H1 (cell line): ENCODE results near the gene WLS. TPM values are rescaled to one million over a fixed set of nuclear protein-coding genes. Genes with fewer than 3 reads are reported as not detected.

ENCODE experiments used
- CTCF ChIA-PET: fragments of 300-600 bp; sonication (Branson Sonifier 250); formaldehyde crosslinking; loops from one replicate; lab custom pipeline; 2021; ENCODE audit not compliant: partially characterized antibody; lab: Charles Lee
- POLR2A ChIA-PET: fragments of 300-600 bp; sonication (Branson Sonifier 250); formaldehyde crosslinking; loops from one replicate; lab custom pipeline; 2021; ENCODE audit warnings: inconsistent platforms; ENCODE audit not compliant: partially characterized antibody; lab: Charles Lee
- DNase-seq, 2 experiments: peaks; one replicate each; pipeline versions ENCODE4 v3.0.0 to v3.0.0-alpha.2; 2010 to 2022; ENCODE audit warnings: low spot score in 2 of 2, low read depth in 1 of 2, mixed read lengths in 1 of 2
- FAIRE-seq: peaks from 2 replicates; lab custom pipeline; 2011; peaks lifted over from hg19 to GRCh38; lab: Jason Lieb, UNC
- H2AFZ ChIP-seq: 2 replicates; pipeline ENCODE4 v1.8.1; 2012; ENCODE audit warnings: low read length, inconsistent platforms
- H2AK5ac ChIP-seq: 2 replicates; pipeline ENCODE4 v1.6.1; 2013; ENCODE audit warnings: low read depth, low read length
- H2BK120ac ChIP-seq: replicated peaks from 2 replicates; pipeline ENCODE3; 2013; ENCODE audit warnings: low read depth, low read length, inconsistent platforms
- H2BK12ac ChIP-seq: 2 replicates; pipeline ENCODE4 v1.6.1; 2013; ENCODE audit warnings: low read depth, low read length
- H2BK15ac ChIP-seq: 2 replicates; pipeline ENCODE4 v1.6.1; 2013; ENCODE audit warnings: low read length
- H2BK20ac ChIP-seq: 2 replicates; pipeline ENCODE4 v1.6.1; 2013; ENCODE audit warnings: low read length
- H2BK5ac ChIP-seq: 2 replicates; pipeline ENCODE4 v1.6.1; 2013; ENCODE audit warnings: low read depth, low read length
- H3K14ac ChIP-seq: 2 replicates; pipeline ENCODE4 v1.6.1; 2013; ENCODE audit warnings: inconsistent platforms; ENCODE audit not compliant: insufficient read length
- H3K18ac ChIP-seq: 2 replicates; pipeline ENCODE4 v1.6.1; 2013; ENCODE audit warnings: low read length; ENCODE audit errors: extremely low read depth
- H3K23ac ChIP-seq: 2 replicates; pipeline ENCODE4 v1.6.1; 2013; ENCODE audit warnings: inconsistent platforms; ENCODE audit not compliant: insufficient read length
- H3K23me2 ChIP-seq: 2 replicates; pipeline ENCODE4 v1.6.1; 2013; ENCODE audit warnings: low read depth, low read length
- H3K27ac ChIP-seq: 2 replicates; pipeline ENCODE4 v1.6.1; 2011; ENCODE audit warnings: low read depth, low read length, inconsistent platforms
- H3K27me3 ChIP-seq, 4 experiments: replicated peaks in 1 of 4; 1 replicate in 1 of 4; 2 replicates in 3 of 4; pipeline versions ENCODE4 v1.6.1 to v1.8.1; 2011 to 2013; ENCODE audit warnings: low read length in 3 of 4, mild to moderate bottlenecking in 3 of 4, inconsistent platforms in 2 of 4, mixed read lengths in 2 of 4, moderate library complexity in 1 of 4; ENCODE audit not compliant: control insufficient read depth in 3 of 4, insufficient read depth in 3 of 4; ENCODE audit errors: extremely low read depth in 1 of 4
- H3K36me3 ChIP-seq, 4 experiments: 2 replicates each; pipeline versions ENCODE4 v1.6.1 to v1.8.1; 2011 to 2013; ENCODE audit warnings: mild to moderate bottlenecking in 4 of 4, low read length in 3 of 4, moderate library complexity in 2 of 4, control low read depth in 1 of 4, inconsistent platforms in 1 of 4; ENCODE audit not compliant: insufficient read depth in 4 of 4, control insufficient read depth in 2 of 4
- H3K4ac ChIP-seq: replicated peaks from 2 replicates; pipeline ENCODE3; 2013; ENCODE audit warnings: low read length, low read depth, mixed read lengths, inconsistent platforms; ENCODE audit not compliant: insufficient read length
- H3K4me1 ChIP-seq, 4 experiments: replicated peaks in 1 of 4; 1 replicate in 1 of 4; 2 replicates in 3 of 4; pipeline versions ENCODE4 v1.6.1 to v1.8.1; 2011 to 2013; ENCODE audit warnings: low read length in 3 of 4, inconsistent platforms in 2 of 4, mixed read lengths in 1 of 4; ENCODE audit not compliant: insufficient read depth in 4 of 4, control insufficient read depth in 3 of 4
- H3K4me2 ChIP-seq, 2 experiments: 2 replicates each; pipeline versions ENCODE4 v1.6.1 to v1.8.1; 2011 to 2013; ENCODE audit warnings: low read depth in 2 of 2, low read length in 2 of 2, control low read depth in 1 of 2, inconsistent platforms in 1 of 2, mild to moderate bottlenecking in 1 of 2; ENCODE audit not compliant: insufficient read depth in 1 of 2
- H3K4me3 ChIP-seq, 4 experiments: fragments of 200-600, 300-600 bp in 1 of 4; sonication (generic), shearing (Covaris generic), sonication (Bioruptor Twin) in 1 of 4; 2 replicates each; pipeline versions ENCODE4 v1.5.1 to v1.8.1; 2011 to 2016; ENCODE audit warnings: low read length in 4 of 4, low read depth in 3 of 4, control low read depth in 2 of 4, inconsistent platforms in 2 of 4, mild to moderate bottlenecking in 2 of 4, mixed read lengths in 1 of 4, moderate library complexity in 1 of 4; ENCODE audit not compliant: insufficient read depth in 2 of 4; ENCODE audit errors: extremely low read depth in 1 of 4
- H3K56ac ChIP-seq: replicated peaks from 2 replicates; pipeline ENCODE3; 2013; ENCODE audit warnings: low read depth, mild to moderate bottlenecking, mixed read lengths, low read length, inconsistent platforms; ENCODE audit not compliant: insufficient read length
- H3K79me1 ChIP-seq: 2 replicates; pipeline ENCODE4 v1.6.1; 2013; ENCODE audit warnings: low read depth, low read length, control low read depth
- H3K79me2 ChIP-seq, 2 experiments: 2 replicates each; pipeline versions ENCODE4 v1.6.1 to v1.8.1; 2012 to 2013; ENCODE audit warnings: low read length in 2 of 2, mild to moderate bottlenecking in 2 of 2, inconsistent platforms in 1 of 2; ENCODE audit not compliant: insufficient read depth in 2 of 2, control insufficient read depth in 1 of 2
- H3K9ac ChIP-seq, 4 experiments: replicated peaks in 1 of 4; 1 replicate in 1 of 4; 2 replicates in 3 of 4; pipeline versions ENCODE4 v1.6.1 to v1.8.1; 2011 to 2013; ENCODE audit warnings: low read depth in 3 of 4, low read length in 3 of 4, control low read depth in 2 of 4, mild to moderate bottlenecking in 2 of 4, moderate library complexity in 2 of 4, inconsistent platforms in 1 of 4; ENCODE audit errors: extremely low read depth in 1 of 4
- H3K9me3 ChIP-seq, 2 experiments: 2 replicates each; pipeline versions ENCODE4 v1.6.1 to v1.8.1; 2012 to 2013; ENCODE audit warnings: mild to moderate bottlenecking in 2 of 2, moderate library complexity in 2 of 2, control low read depth in 1 of 2, inconsistent platforms in 1 of 2, low read depth in 1 of 2, low read length in 1 of 2, mixed read lengths in 1 of 2; ENCODE audit not compliant: insufficient read depth in 2 of 2
- H4K20me1 ChIP-seq, 2 experiments: replicated peaks in 1 of 2; 2 replicates each; pipeline versions ENCODE3 to v1.8.1; 2011 to 2013; ENCODE audit warnings: inconsistent platforms in 2 of 2, low read length in 2 of 2, mild to moderate bottlenecking in 1 of 2; ENCODE audit not compliant: insufficient read depth in 2 of 2, control insufficient read depth in 1 of 2
- H4K5ac ChIP-seq: 2 replicates; pipeline ENCODE4 v1.6.1; 2013; ENCODE audit warnings: low read length, low read depth, mixed read lengths, inconsistent platforms; ENCODE audit not compliant: insufficient read length
- H4K8ac ChIP-seq: 2 replicates; pipeline ENCODE4 v1.8.0; 2013; ENCODE audit warnings: mild to moderate bottlenecking, moderate library complexity, low read length, inconsistent platforms; ENCODE audit not compliant: insufficient read depth; ENCODE audit errors: extremely low read depth
- H4K91ac ChIP-seq: replicated peaks from 2 replicates; pipeline ENCODE3; 2013; ENCODE audit warnings: low read length, mixed read lengths, inconsistent platforms; ENCODE audit not compliant: insufficient read length
- BCL11A ChIP-seq, 2 experiments: IDR thresholded peaks; one replicate each; pipeline ENCODE4 v1.6.1; 2011; ENCODE audit warnings: low read depth in 2 of 2, low read length in 2 of 2, mild to moderate bottlenecking in 2 of 2
- BRCA1 ChIP-seq: IDR thresholded peaks from 2 replicates; pipeline ENCODE4 v1.6.1; 2012; ENCODE audit warnings: low read depth, low read length, improper control_type of control experiment
- CREB1 ChIP-seq: IDR thresholded peaks from 2 replicates; pipeline ENCODE4 v1.6.1; 2012; ENCODE audit warnings: inconsistent platforms
- CTBP2 ChIP-seq: IDR thresholded peaks from 2 replicates; pipeline ENCODE4 v1.7.0; 2011; ENCODE audit warnings: borderline replicate concordance, mild to moderate bottlenecking, moderate library complexity, mixed read lengths, low read length; ENCODE audit not compliant: insufficient read depth, insufficient read length
- FOSL1 ChIP-seq: IDR thresholded peaks from 2 replicates; pipeline ENCODE4 v1.6.1; 2011; ENCODE audit warnings: mild to moderate bottlenecking, low read depth, low read length, moderate library complexity; ENCODE audit not compliant: insufficient read depth
- KDM4A ChIP-seq: IDR thresholded peaks from one replicate; pipeline ENCODE4 v1.7.1; 2012; ENCODE audit warnings: low read depth, mild to moderate bottlenecking, moderate library complexity, low read length, inconsistent platforms; ENCODE audit not compliant: severe bottlenecking
- KDM5A ChIP-seq: fragments of 200-600 bp; IDR thresholded peaks from 2 replicates; pipeline ENCODE4 v1.7.1; 2012; ENCODE audit warnings: mild to moderate bottlenecking, low read length, inconsistent platforms, mixed read lengths
- PHF8 ChIP-seq: fragments of 200-600 bp; sonication (generic); conservative IDR thresholded peaks from 2 replicates; pipeline ENCODE4 v1.7.1; 2012; ENCODE audit warnings: low read depth, mild to moderate bottlenecking, inconsistent platforms, low read length, moderate library complexity
- RAD21 ChIP-seq, 2 experiments: IDR thresholded peaks in 1 of 2; conservative IDR thresholded peaks in 1 of 2; 2 replicates each; pipeline ENCODE4 v1.6.1; 2011; ENCODE audit warnings: low read depth in 2 of 2, low read length in 2 of 2, improper control_type of control experiment in 1 of 2, inconsistent platforms in 1 of 2, mild to moderate bottlenecking in 1 of 2, moderate library complexity in 1 of 2
- RBBP5 ChIP-seq: IDR thresholded peaks from 2 replicates; pipeline ENCODE4 v1.7.1; 2012; ENCODE audit warnings: low read depth, mild to moderate bottlenecking, inconsistent platforms, low read length, moderate library complexity, borderline replicate concordance
- SAP30 ChIP-seq: fragments of 300-600 bp; sonication (generic); IDR thresholded peaks from 2 replicates; pipeline ENCODE4 v1.7.1; 2012; ENCODE audit warnings: low read length, moderate library complexity, mild to moderate bottlenecking, inconsistent platforms; ENCODE audit not compliant: insufficient read depth, insufficient replicate concordance
- SIRT6 ChIP-seq: IDR thresholded peaks from one replicate; pipeline ENCODE4 v1.7.1; 2012; ENCODE audit warnings: low read length, inconsistent platforms
- SP1 ChIP-seq: IDR thresholded peaks from 2 replicates; pipeline ENCODE4 v1.6.1; 2011; ENCODE audit warnings: low read depth, low read length
- SRF ChIP-seq: IDR thresholded peaks from 2 replicates; pipeline ENCODE4 v1.6.1; 2011; ENCODE audit warnings: mild to moderate bottlenecking, low read depth, low read length, moderate library complexity
- WGBS, 2 experiments: shearing (Covaris generic) in 1 of 2; methylation state at CpG; one replicate each; pipeline versions ENCODE4 v1.1.6 to v1.1.7; 2013 to 2015; ENCODE audit warnings: low lambda C conversion rate in 2 of 2, mixed read lengths in 2 of 2, inconsistent platforms in 1 of 2, low coverage in 1 of 2, missing lambda C conversion rate in 1 of 2; ENCODE audit not compliant: insufficient replicate concordance in 2 of 2, insufficient coverage in 1 of 2, insufficient read length in 1 of 2; ENCODE audit errors: extremely low coverage in 1 of 2, missing lambda C conversion rate in 1 of 2; 5-methylcytosine and 5-hydroxymethylcytosine counted together
- polyA plus RNA-seq, 7 experiments: library from polyadenylated mRNA; depleted of rRNA in 3 of 7; stranded (reverse) in 5 of 7; unstranded in 2 of 7; fragments of >200 nt in 5 of 7; fragments of 200-250 nt in 2 of 7; gene quantifications; 1 replicate in 5 of 7; 2 replicates in 1 of 7; 4 replicates in 1 of 7; pipeline versions ENCODE4 v1.2.1 to v1.2.3, GENCODE V29; 2011 to 2013; ENCODE audit warnings: missing spikeins in 2 of 7, mixed read lengths in 2 of 7
- total RNA-seq: library from RNA; stranded (reverse); fragmentation: NEBNext Ultra II Directional; extraction: Animal tissue kit (Norgen Biotek cat#: 25700); gene quantifications from 2 replicates; pipeline ENCODE4 v1.2.1, GENCODE V29; 2021

The WLS gene
- total and polyA plus RNA-seq, 2 of the 8 experiments (the other 6 are each of a cell fraction or from before 2014, with no cell fraction given), result 1.2 to 2.7 TPM

- Histone ChIP-seq H2BK15ac (no peak overlapping the region), H3K4me2 (peak overlapping the region; percentile 75 to 87; a peak in 3 of 4 replicates), H2BK120ac (no peak overlapping the region), H3K9ac (no peak overlapping the region), H3K18ac (no peak overlapping the region), H3K27me3 (peaks cover 42 to 80% (median 70%) of the 10 kb centered on the region in 4 experiments), H3K9me3 (no peaks in the 10 kb centered on the region), H3K4me3 (peak overlapping the region; percentile 73 to 77 (median 74); a peak in 4 of 8 replicates), H2BK12ac (no peak overlapping the region), H3K14ac (no peak overlapping the region), H3K23me2 (peaks cover 16% of the 10 kb centered on the region; the same call in 1 of the 2 replicates), H3K23ac (no peak overlapping the region), H3K56ac (no peak overlapping the region), H4K20me1 (peaks cover 5 to 6% of the 10 kb centered on the region in 2 experiments), H3K36me3 (peaks cover 0 to 4% (median 0%) of the 10 kb centered on the region in 4 experiments; a peak in 1 of 8 replicates), H2BK20ac (no peak overlapping the region), H2AFZ (no peak overlapping the region), H2BK5ac (no peak overlapping the region), H3K79me1 (no peaks in the 10 kb centered on the region), H3K4me1 (peaks cover 2 to 14% (median 7%) of the 10 kb centered on the region in 4 experiments), H3K27ac (no peak overlapping the region), H4K5ac (no peak overlapping the region), H3K4ac (no peak overlapping the region), H3K79me2 (no peaks in the 10 kb centered on the region), H4K8ac (no peak overlapping the region), H2AK5ac (no peak overlapping the region), H4K91ac (no peak overlapping the region)
- POLR2A ChIA-PET, result interaction anchor here (1.0 to 2.1 kb wide), 2 partner anchors 63 to 90 kb away, joined by 3 to 6 read pairs; no protein-coding TSS in a partner anchor
- WGBS, 2 experiments, result 22% methylated on average over 7 of the region's 7 CpGs; no CpG with 5 or more reads in 1 of the 2 experiments
- CTCF ChIA-PET, result interaction anchor here (0.6 to 2.5 kb wide), 12 partner anchors 10 to 114 kb away, joined by 3 to 18 read pairs (median 4); no protein-coding TSS in a partner anchor
- DNase-seq (no peak), FAIRE-seq (no peak)
- TF ChIP-seq FOSL1 (no peak), SAP30 (no peak), BCL11A (IDR thresholded peaks at IDR 0.05; ENCODE audit: low read depth in 2 of 2, low read length in 2 of 2) (no peak), CREB1 (no peak), KDM4A (no peak), BRCA1 (no peak), KDM5A (no peak), PHF8 (no peak), SP1 (no peak), SIRT6 (no peak), RBBP5 (no peak), RAD21 (IDR thresholded peaks at IDR 0.05 in 1 of 2, conservative IDR thresholded peaks at IDR 0.05 in 1 of 2; ENCODE audit: low read depth in 2 of 2, low read length in 2 of 2) (no peak), SRF (no peak), CTBP2 (no peak)
Measured at GRCh38 chr1:68230484-68230802, 1.9 kb downstream of the WLS start.
